GM21576 (cell line): ENCODE measurements around the gene ARMC10.
"Not testable (repeated sequence)": the region's sequence is repeated elsewhere in the genome, so short reads cannot be mapped to it uniquely, and the experiment has no call there.

ENCODE experiments used
- ATAC-seq: cut with Tn5 transposase; IDR thresholded peaks from one replicate; pipeline ENCODE4 v1.9.1; 2021; ENCODE audit warnings: mild to moderate bottlenecking, moderate library complexity; ENCODE audit not compliant: unreplicated experiment

The ARMC10 gene

DNA sequence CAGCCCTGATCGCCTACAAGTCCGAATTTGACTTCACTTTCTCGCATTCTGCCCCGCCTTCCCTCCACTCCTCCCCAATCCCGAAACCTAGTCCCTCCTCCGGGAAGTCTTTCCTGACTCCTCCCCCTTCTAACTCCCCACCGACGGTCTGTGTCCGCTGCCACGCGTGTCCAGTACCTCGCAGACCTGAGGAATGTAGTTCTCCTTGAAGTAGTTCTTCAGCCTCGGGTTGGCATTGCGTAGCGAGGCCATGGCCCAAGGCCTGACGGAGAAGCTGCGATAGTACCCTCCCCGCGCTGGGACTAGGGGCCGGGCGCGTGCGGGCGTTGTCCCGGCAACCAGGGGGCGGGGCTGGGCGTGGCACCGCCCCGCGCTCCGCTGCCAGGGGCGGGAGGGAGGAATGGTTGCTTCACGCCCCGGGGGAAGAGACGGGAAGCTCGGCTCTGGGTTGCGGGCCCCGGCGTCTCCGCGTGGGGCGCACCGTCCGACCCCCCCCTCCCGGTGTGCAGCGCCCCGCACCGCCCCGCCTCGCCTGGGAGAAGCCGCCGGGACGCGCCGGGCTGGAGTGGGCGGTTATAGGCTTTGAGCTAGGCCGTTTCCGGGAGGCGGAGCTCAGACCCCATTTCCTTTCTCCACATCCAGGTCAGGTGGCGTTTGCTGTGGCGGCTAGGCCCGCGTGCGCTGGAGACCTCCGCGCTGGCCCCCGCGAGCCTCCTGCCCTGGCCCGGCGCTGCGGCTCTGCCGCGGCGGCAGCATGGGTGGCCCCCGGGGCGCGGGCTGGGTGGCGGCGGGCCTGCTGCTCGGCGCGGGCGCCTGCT, at the start of gene ARMC10, which contains the start of gene FBXL13:
TSS of gene ARMC10 (plus strand) at position 622 of the 818 bp plus-strand sequence. CDS start at position 755, 133 bp downstream.
TSS of gene FBXL13 (minus strand) at position 278 of the 818 bp plus-strand sequence.
- ATAC-seq, result peak; percentile 87

DNA sequence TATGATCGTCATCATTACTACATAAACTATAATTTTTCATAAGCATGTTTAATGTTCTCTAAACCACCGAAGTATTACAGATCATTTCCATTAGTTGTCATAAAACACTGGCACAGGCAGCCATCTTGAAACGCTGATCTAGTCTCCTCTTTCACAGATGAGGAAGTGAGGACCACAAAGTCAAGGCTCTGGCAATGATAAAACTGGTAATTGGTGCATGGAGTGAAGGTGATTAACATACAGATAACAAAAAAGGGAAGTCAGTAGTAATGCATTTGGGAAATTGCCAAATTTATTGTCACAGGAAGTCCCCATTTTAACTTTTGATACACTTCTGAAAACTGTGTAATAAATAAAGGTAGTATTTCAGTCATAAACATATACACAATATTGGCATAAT, 49.6 kb upstream of the ARMC10 start:
- ATAC-seq, result no peak

DNA sequence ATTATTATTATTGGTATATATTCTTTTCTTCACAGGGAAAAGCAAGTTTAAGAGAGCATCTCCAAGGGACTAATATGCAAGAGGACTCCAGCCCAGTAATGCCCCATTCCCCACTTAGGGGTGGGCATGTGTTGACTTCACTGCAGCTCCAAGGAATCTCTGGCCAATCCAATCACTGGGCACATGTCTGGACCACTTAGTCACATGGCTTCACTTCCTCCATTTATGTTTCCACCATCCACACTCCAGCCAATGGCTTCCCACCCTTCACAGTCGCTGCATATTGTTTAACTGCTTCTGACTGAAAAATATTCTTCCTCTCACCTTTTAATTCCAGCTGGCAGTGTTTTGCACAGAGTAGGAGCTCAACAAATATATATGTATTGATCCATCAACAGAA, 43.9 kb upstream of the ARMC10 start:
- no peak for ATAC-seq

DNA sequence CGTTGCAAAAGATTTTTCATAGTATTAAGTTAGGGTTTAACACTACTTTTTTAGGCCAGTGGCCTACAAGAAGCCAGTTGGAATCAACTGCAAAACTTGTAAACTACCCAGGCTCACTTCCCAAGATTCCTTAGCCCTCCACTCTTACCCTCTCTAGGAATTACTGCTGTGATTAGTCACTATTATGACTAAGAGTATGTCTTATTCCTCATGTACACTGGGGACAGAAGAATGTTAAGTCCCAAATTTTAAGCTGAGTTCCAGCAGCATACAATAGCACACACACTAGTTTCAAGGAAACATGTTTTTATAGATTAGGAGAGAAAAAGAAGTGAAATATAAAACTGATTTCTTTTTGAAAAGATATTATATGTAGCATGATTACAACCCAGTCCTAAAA, 43.2 kb upstream of the ARMC10 start:
- no peak for ATAC-seq

DNA sequence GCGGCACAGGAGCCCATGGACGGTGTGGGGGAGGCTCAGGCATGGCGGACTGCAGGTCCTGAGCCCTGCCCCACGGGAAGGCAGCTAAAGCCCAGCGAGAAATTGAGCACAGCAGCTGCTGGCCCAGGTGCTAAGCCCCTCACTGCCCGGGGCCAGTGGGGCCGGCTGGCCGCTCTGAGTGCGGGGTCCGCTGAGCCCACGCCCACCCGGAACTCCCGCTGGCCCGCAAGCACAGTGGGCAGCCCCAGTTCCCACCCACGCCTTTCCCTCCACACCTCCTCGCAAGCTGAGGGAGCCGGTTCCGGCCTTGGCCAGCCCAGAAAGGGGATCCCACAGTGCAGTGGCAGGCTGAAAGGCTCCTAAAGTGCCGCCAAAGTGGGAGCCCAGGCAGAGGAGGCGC, 40.6 kb upstream of the ARMC10 start:
- not testable (repeated sequence) for ATAC-seq

DNA sequence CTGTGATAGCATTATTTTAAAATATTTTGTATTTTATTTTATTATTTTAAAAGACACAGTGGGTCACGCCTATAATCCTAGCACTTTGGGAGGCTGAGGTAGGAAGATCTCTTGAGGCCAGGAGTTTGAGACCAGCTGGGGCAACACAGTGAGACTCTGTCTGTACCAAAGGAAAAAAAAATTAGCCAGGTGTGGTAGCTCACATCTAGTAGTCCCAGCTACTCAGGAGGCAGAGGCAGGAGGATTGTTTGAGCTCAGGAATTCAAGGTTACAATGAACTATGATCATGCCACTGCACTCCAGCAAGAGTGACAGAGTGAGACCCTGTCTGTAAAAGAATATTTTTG, 37.5 kb upstream of the ARMC10 start:
- ATAC-seq, result no peak

DNA sequence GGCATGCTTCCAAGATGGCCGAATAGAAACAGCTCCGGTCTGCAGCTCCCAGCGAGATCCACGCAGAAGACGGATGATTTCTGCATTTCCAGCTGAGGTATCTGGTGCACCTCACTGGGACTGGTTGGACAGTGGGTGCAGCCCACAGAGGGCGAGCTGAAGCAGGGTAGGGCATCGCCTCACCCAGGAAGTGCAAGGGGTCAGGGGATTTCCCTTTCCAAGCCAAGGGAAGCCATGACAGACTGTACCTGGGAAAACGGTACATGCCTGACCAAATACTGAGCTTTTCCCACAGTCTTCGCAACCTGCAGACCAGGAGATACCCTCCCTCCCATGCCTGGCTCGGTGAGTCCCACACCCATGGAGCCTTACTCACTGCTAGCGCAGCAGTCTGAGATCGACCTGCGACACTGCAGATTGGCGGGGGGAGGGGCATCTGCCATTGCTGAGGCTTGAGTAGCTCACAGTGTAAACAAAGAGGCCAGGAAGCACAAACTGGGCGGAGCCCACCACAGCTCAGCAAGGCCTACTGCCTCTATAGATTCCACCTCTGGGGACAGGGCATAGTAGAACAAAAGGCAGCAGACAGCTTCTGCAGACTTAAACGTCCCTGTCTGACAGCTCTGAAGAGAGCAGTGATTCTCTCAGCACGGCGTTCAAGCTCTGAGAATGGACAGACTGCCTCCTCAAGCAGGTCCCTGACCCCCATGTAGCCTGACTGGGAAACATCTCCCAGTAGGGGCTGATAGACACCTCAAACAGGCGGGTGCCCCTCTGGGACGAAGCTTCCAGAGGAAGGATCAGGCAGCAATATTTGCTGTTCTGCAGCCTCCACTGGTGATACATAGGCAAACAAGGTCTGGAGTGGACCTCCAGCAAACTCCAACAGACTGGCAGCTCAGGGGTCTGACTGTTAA, 36.9 kb upstream of the ARMC10 start:
- ATAC-seq, result not testable (repeated sequence)

DNA sequence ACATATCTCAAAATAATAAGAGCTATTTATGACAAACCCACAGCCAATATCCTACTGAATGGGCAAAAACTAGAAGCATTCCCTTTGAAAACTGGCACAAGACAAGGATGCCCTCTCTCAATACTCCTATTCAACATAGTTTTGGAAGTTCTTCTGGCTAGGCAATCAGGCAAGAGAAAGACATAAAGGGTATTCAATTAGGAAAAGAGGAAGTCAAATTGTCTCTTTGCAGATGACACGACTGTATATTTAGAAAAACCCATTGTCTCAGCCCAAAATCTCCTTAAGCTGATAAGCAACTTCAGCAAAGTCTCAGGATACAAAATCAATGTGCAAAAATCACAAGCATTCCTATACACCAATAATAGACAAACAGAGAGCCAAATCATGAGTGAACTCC, 33.1 kb upstream of the ARMC10 start:
- not testable (repeated sequence) for ATAC-seq

DNA sequence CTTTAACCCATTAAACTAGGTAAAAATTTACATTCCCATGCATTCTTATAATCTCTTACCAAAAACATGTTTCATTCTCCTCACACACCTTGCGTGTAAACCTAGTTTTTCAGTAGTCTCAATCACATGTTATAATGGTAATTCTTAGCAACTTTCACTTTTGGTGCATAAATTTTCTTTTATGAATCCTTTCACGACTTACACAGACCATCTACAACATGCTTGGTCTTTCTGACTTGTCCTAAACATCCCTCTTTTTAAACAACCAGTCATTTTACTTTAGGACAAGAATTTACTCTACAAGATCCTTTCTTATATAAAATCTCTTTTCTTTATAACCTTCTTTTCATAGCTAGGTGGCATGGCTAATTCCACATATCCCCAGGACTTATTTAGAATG, 26.1 kb upstream of the ARMC10 start:
- ATAC-seq, result no peak

DNA sequence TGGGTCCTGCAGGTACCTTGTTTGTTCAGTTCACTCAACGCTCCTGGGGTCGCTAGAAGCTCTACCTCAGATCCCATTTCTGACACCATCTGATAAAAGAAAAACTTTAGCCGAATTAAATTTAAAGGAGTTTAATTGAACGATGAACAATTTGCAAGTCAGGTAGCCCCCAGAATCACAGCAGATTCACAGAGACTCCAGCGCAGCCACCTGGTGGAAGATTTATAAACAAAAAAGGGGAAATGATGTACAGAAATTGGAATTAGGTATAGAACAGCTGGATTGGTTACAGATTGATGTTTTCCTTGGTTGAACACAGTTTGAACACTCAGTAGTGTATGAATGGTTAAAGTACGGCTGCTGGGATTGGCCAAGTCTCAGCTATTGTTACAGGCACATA, 23.4 kb upstream of the ARMC10 start:
- no peak for ATAC-seq

DNA sequence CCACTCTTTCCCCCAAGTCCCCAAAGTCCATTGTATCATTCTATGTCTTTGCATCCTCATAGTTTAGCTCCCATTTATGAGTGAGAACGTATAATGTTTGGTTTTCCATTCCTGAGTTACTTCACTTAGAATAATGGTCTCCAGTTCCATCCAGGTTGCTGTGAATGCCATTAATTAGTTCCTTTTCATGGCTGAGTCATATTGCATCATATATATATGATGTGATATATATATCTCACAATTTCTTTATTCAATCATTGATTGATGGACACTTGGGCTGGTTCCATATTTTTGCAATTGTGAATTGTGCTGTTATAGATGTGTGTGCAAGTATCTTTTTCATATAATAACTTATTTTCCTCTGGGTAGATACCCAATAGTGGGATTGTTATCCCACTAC, 18.9 kb upstream of the ARMC10 start:
- ATAC-seq, result not testable (repeated sequence)

DNA sequence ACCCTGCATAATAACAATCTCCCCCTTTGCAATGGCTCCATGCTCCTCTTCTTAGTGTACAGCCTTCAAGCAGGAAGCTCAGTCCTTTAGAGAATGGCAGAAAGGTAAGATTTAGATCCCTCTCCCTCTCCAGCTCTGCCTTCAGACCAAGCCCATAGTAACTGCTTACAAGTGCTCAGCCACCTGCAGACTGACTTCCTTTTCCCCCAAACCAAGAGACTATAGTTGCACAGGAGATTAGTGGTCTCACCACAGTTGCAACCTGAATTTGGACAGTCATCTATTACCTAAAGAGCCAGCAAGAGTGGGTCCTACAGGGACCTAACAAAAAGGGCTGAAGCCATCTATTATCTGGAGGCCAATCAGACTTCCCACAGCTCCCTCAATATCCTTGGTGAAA, 16.8 kb upstream of the ARMC10 start:
- ATAC-seq, result no peak

DNA sequence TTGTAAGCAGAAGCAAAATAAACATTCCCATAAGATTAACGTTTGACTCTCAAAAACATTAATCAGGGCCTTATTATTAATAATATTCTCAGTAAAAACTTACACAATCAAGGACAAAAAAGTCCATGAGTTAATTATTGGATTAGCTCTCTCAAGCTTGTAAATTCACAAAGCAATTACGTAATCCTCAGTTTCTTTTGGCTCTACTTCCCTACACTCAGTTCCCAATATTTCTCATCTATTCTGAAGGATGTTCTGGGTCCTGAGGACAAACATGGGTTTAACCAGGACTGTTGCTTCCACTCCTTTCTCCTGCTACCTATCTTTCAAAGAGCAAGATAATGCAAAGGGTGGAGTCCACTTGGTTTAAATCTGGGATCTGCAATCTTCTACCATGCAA, 15.5 kb upstream of the ARMC10 start:
- no peak for ATAC-seq

DNA sequence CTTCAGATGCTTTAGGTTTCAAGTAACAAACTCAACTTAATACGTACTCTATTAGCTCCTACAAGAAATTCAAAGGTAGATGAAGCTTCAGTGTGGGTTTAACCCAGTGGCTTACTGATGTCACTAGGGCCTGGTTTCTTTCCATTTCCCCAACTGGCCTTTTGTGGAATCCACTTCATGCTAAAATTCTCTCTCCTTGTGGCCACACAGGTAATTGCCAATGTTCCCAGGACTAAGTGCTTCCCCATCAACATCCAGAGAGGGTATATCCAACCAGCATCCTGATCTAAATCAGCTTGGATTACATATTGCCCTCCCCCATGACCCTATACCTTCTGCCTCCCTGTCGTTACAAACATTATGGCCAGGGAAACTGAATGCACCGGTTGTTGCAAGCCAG, 11.0 kb upstream of the ARMC10 start:
- no peak for ATAC-seq

DNA sequence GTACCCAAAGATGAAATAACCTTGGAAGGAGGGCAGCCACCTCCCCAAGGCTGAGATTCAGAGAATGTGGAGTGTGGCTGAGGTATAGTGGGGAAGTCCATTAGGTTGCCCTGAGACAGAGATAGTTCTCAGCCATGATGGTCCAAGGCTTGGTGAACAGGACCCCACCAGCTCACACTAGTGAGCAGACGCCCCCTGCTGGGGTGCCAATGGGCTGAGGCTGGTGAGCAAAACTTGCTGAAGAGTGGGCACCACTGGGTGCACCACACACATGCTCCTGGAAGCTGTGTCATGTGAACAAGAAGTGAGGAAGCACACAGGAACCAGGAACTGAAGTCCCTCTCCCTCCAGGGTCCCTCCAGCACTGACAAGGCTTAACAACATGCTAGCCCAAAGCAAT, 9.3 kb upstream of the ARMC10 start:
- ATAC-seq, result no peak

DNA sequence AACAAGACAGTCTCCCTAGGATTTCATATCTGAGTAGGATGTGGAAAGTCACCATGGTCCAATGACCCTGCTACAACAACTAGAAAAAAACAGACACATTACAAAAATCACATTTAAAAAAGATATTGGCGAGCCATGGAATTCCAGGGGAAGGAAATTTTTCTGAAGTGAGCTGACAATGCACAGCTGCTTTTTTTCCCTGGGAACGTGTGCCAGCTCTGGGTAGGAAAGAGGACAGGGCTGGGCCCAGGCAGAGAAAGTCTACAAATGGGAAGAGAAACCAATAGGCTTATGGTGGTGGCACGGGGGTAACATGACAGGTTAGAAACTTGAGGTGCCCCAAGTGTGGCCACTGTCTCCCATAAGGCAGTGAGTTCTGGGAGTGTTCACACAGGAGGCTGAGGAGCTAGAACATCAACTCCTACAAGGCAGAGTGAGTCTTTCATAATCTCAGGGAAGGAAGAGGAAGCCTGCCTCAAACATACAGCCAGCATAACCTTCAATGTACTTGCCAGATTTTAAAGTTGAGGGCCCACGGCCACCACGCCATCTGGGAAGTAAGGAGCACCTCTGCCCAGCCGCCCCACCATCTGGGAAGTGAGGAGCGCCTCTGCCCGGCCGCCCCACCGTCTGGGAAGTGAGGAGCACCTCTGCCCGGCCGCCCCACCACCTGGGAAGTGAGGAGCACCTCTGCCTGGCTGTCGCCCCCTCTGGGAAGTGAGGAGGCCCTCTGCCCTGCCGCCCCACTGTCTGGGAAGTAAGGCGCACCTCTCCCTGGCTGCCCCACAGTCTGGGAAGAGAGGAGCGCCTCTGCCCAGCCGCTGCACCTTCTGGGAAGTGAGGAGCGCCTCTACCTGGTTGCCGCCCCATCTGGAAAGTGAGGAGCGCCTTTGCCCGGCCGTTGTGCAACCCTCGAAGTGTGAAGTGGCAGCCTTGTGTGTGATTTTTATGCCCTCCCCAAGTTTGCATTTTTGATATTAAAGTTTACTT, 6.2 kb upstream of the ARMC10 start:
- ATAC-seq, result no peak

DNA sequence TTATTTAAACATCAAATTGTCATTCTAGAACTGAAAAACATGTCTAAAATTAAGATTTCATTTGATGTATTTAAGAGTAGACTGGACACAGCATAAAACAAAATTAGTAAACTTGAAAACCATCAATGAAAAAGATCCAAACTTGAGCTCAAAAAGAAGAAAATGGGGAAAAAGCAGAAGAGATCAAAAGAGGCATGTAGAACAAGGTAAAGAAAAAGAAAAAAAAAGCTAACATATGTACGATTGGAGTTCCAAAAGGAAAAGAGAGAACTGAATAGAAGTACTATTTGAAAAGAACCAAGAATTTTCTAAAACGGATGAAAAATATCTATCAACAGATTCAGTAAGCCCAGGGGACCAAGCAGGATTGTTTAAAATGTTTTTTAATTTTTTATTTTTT, 3.9 kb upstream of the ARMC10 start:
- ATAC-seq, result no peak

DNA sequence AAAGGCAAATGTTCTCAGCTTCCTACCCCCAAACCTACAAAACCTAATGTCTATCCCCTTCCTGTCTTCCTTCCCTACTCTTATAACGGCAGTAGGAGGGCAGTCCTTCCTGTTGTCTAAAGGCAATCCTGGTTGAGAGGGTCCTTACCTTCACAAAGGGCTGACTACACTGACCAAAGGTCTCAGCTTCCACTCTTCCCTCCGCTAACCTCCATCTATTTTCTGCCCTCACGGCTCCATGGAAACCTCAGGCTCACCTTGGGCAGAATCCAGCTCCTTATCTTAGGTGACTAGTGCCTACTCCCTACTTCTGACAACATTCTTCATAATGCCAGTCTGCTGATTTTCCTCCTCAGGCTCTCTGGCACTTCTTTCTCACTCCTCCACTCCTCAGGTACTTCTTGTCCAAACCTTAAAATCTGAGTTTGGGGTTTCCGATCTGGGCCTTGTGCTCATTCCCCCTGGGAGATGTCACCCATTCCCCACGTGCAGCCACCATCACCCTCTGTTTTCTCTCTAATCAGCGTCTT, 886 bp upstream of the ARMC10 start:
- no peak for ATAC-seq

DNA sequence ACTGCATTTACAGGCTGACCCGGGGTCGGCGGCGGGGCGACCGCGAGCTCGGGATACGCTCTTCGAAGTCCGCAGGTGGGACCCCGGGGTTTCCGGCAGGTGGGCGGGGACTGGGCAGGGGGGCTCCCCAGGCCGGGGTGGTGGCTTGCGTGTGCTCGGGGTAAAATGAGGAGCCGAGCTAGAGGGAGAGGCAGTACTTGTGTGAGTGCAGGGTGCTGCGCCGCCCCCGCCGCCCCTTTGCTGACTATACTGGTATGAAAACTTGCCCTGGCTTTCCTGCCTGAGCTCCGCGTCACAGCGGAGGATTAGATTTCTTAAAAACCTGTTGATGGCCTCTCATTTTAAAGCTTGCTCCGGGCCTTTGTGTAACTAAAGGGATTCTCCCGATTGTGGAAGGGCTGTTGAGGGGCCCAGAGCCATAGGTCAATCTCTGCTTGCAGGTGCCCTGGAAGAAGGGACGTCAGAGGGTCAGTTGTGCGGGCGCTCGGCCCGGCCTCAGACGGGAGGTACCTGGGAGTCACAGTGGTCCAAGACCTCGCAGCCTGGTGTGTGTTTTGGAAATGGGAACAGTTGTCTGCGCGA, 488 bp downstream of the ARMC10 start:
- ATAC-seq, result peak; percentile 49

DNA sequence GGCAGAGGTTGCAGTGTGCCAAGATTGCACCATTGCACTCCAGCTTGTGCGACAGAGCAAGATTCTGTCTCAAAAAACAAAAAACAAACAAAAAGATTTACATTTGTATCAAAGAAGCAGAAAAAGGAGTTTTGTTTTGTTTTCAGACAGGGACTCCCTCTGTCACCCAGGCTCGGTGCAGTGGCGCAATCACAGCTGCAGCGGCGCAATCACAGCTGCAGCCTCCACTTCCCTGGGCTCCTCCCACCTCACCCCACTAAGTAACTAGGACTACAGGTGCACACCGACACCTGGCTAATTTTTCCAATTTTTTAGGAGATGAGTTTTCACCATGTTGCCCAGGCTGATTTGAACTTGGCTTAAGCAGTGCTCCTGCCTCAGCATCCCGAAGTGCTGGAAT, 1.8 kb downstream of the ARMC10 start:
- no peak for ATAC-seq
